T-helper 1 cell treated with Interleukin-12 subunit alpha and Interleukin-12 subunit beta and Interleukin-4 antibody, amounts not matched to agents 30 ng/mL and 1 ng/mL, for 36 hours (primary cell): Measurements from ENCODE around the gene PTPRN2. TPM values are rescaled to one million over a fixed set of nuclear protein-coding genes. Genes with fewer than 3 reads are reported as not detected.
"Not testable (repeated sequence)": the region's sequence is repeated elsewhere in the genome, so short reads cannot be mapped to it uniquely, and the experiment has no call there.

Experiments
- intact Hi-C: fragments of 100-400 bp; cut with micrococcal nuclease; formaldehyde crosslinking; loops from one replicate; pipeline ENCODE4 v1.15.1; 2024
- total RNA-seq: library from RNA; stranded (reverse); gene quantifications from 2 replicates; pipeline ENCODE4 v1.2.3, GENCODE V29; 2022

The PTPRN2 gene
- total RNA-seq, 1 donor from 2014 or later = 2.9 TPM

GRCh38 chr7:157697287-157697686 is 890.3 kb downstream of the PTPRN2 start:
- intact Hi-C loops = not testable (repeated sequence)

- intact Hi-C loops = not testable (repeated sequence)
These were observed 892.0 kb downstream of the PTPRN2 start for GRCh38 chr7:157695609-157696008.

GRCh38 chr7:157694376-157694665 is 893.3 kb downstream of the PTPRN2 start:
- intact Hi-C loops = no loop called here

GRCh38 chr7:157693521-157694375 is 893.9 kb downstream of the PTPRN2 start:
- intact Hi-C loops = no loop called here

- intact Hi-C loops = no loop called here
These were observed 894.5 kb downstream of the PTPRN2 start for GRCh38 chr7:157693071-157693520.

- intact Hi-C loops = no loop called here
These were observed 895.1 kb downstream of the PTPRN2 start for GRCh38 chr7:157692460-157693011.

- intact Hi-C loops = no loop called here
These were observed 895.8 kb downstream of the PTPRN2 start for GRCh38 chr7:157691586-157692459.

GRCh38 chr7:157690833-157691585 is 896.6 kb downstream of the PTPRN2 start:
- intact Hi-C loops = no loop called here

GRCh38 chr7:157690058-157690832 is 897.4 kb downstream of the PTPRN2 start:
- intact Hi-C loops = no loop called here

GRCh38 chr7:157689269-157690057 is 898.2 kb downstream of the PTPRN2 start:
- intact Hi-C loops = loop anchor here (2.0 to 10.0 kb wide), 3 partner anchors 185 to 682 kb away; no protein-coding TSS in a partner anchor

GRCh38 chr7:157688533-157689268 is 898.9 kb downstream of the PTPRN2 start:
- intact Hi-C loops = loop anchor here (2.0 to 10.0 kb wide), 3 partner anchors 186 to 681 kb away; no protein-coding TSS in a partner anchor

GRCh38 chr7:157687845-157688532 is 899.6 kb downstream of the PTPRN2 start:
- intact Hi-C loops = loop anchor here (2.0 to 10.0 kb wide), 4 partner anchors 187 to 1879 kb away; no protein-coding TSS in a partner anchor

GRCh38 chr7:157687158-157687557 is 900.5 kb downstream of the PTPRN2 start:
- intact Hi-C loops = loop anchor here (2.0 to 10.0 kb wide), 3 partner anchors 188 to 1878 kb away; no protein-coding TSS in a partner anchor

- intact Hi-C loops = loop anchor here (2.0 to 10.0 kb wide), 3 partner anchors 188 to 1878 kb away; no protein-coding TSS in a partner anchor
These were observed 901.2 kb downstream of the PTPRN2 start for GRCh38 chr7:157686285-157686894.

GRCh38 chr7:157685430-157686284 is 902.0 kb downstream of the PTPRN2 start:
- intact Hi-C loops = loop anchor here (2.0 to 10.0 kb wide), 3 partner anchors 189 to 1877 kb away; no protein-coding TSS in a partner anchor

- intact Hi-C loops = loop anchor here (5.0 to 10.0 kb wide), 3 partner anchors 190 to 678 kb away; no protein-coding TSS in a partner anchor
These were observed 902.7 kb downstream of the PTPRN2 start for GRCh38 chr7:157684909-157685429.
